Activated naive CD4-positive, alpha-beta T cell treated with anti-CD3 and anti-CD28 coated beads, Interleukin-2, amount 50 U/mL, for 72 hours (primary cell): ENCODE measurements around the gene ZBTB18. TPM values are rescaled to one million over a fixed set of nuclear protein-coding genes. Genes with fewer than 3 reads are reported as not detected.

ENCODE experiments used
- ATAC-seq, 2 donors: fragments of 150-1000 bp; cut with Tn5 transposase; 2 replicates each; pipeline ENCODE4 v1.10.0; 2021; ENCODE audit warnings: mild to moderate bottlenecking in 2 of 2, moderate library complexity in 2 of 2
- DNase-seq, 2 donors: peaks; one replicate each; pipeline ENCODE4 v3.0.0; 2021 to 2022; ENCODE audit warnings: low spot score in 2 of 2
- H3K27ac Mint-ChIP-seq, 2 donors: one replicate each; pipeline ENCODE4 v1.8.0; 2022; ENCODE audit warnings: mild to moderate bottlenecking in 2 of 2, mixed read lengths in 2 of 2
- H3K36me3 Mint-ChIP-seq, 2 donors: one replicate each; pipeline ENCODE4 v1.8.0; 2022; ENCODE audit warnings: mixed read lengths in 2 of 2
- H3K9me3 Mint-ChIP-seq, 2 donors: one replicate each; pipeline ENCODE4 v1.8.0; 2022; ENCODE audit warnings: mixed read lengths in 2 of 2
- total RNA-seq, 2 donors: library from RNA; stranded (reverse); gene quantifications; one replicate each; pipeline ENCODE4 v1.2.3, GENCODE V29; 2022

ZBTB18 gene
- total RNA-seq, 2 donors from 2014 or later, result 5.2 to 17.4 TPM

- peak; percentile 33 to 38 for ATAC-seq
- H3K27ac Mint-ChIP-seq, result no peak overlapping the region
- peaks cover 0 to 4% of the 10 kb centered on the region in 2 donors for H3K9me3 Mint-ChIP-seq
- DNase-seq, result no peak
- no peaks in the 10 kb centered on the region for H3K36me3 Mint-ChIP-seq
Measured at GRCh38 chr1:244067893-244068292, 16.8 kb downstream of the ZBTB18 start.

- Mint-ChIP-seq H3K9me3 (peaks cover 0 to 4% of the 10 kb centered on the region in 2 donors), H3K36me3 (no peaks in the 10 kb centered on the region), H3K27ac (no peak overlapping the region)
- ATAC-seq (no peak), DNase-seq (no peak)
Measured at GRCh38 chr1:244068567-244068966, 17.5 kb downstream of the ZBTB18 start.

- peaks cover 0 to 4% of the 10 kb centered on the region in 2 donors for H3K9me3 Mint-ChIP-seq
- H3K36me3 Mint-ChIP-seq, result peaks cover 0 to 1% of the 10 kb centered on the region in 2 donors
- ATAC-seq (no peak), DNase-seq (no peak)
- no peak overlapping the region for H3K27ac Mint-ChIP-seq
Measured at GRCh38 chr1:244069326-244069898, 18.3 kb downstream of the ZBTB18 start.

DNA sequence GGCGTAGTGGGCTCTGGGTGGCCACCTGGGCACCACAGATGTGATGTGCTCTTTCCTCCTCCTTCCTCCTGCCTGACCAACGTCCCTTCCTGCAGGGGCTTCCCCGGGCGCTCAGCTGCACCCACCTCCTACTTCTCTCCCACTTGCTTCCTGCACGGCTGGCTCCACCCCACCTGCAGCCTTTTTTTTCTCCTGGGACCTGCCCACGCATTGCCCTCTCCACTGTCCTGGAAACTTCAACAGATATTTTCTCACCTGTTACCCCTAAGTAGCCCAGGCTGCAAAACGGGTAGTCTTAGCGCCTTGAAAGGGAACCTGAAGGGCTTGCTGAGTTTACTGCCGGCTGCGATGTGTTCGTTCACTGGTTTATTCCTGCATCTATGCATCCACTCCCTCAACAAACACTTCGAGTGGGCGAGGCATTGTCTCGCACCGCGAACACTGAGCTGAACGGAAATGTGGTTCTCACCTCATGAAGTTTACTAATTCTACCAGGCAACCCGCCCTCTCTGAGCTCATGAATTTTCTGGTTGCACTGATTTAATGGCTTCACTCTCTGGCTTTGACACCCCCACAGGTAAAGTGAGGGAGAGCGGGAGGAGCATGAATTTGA, 23.6 kb downstream of the ZBTB18 start:
- peak; percentile 78 to 92 for ATAC-seq
- H3K27ac Mint-ChIP-seq, result peak overlapping the region in 1 of 2 donors; percentile 20
- DNase-seq, result peak in 1 of 2 donors; percentile 32
- peaks cover 0 to 4% of the 10 kb centered on the region in 2 donors for H3K9me3 Mint-ChIP-seq
- H3K36me3 Mint-ChIP-seq, result peaks cover 0 to 6% of the 10 kb centered on the region in 2 donors

- ATAC-seq (peak in 1 of 2 donors; percentile 39), DNase-seq (no peak)
- peaks cover 0 to 6% of the 10 kb centered on the region in 2 donors for H3K36me3 Mint-ChIP-seq
- H3K9me3 Mint-ChIP-seq, result no peaks in the 10 kb centered on the region
- no peak overlapping the region for H3K27ac Mint-ChIP-seq
Measured at GRCh38 chr1:244075247-244075722, 24.2 kb downstream of the ZBTB18 start.

GRCh38 chr1:244076740-244077139, 25.7 kb downstream of the ZBTB18 start:
- Mint-ChIP-seq H3K36me3 (peaks cover 0 to 6% of the 10 kb centered on the region in 2 donors), H3K9me3 (no peaks in the 10 kb centered on the region), H3K27ac (no peak overlapping the region)
- DNase-seq, result no peak
- ATAC-seq, result no peak

DNA sequence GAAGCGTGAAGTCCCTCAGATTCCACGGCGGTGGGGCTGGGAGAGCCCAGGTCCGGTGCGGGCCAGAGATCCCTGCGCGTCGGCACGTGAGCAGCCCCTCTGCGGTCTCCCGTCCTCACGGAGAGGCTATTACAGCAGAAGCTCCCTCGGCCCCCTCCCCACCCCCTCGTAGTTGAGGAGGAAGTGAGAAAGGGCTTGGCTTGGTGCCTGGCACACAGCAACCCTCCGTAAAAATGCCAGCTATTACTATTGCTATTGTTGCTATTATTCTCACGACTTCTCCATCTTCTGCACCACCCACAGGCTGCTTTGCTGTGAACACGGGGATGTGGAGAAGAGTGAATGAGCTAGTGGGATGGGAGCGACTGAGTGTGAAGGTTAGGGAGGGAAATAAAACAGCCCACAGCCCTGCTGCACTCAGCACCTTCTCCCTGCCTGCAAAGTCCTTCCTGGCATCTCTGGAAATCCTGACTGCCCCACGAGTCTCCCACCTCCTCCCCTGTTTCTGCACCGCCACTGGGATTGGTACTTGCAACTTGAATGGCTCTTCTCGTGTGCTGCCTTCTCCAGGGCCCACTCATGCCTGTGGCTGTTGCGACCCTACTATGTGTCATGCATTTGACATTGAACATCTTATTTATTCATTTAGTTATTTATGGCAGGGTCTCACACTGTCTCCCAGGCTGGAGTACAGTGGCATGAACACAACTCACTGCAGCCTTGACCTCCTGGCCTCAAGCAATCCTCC, 26.6 kb downstream of the ZBTB18 start:
- no peak for DNase-seq

GRCh38 chr1:244080343-244080929, 29.4 kb downstream of the ZBTB18 start:
- no peak overlapping the region for H3K27ac Mint-ChIP-seq

More for the DNA sequence above, 26.6 kb downstream of the ZBTB18 start:
- H3K36me3 Mint-ChIP-seq, result peaks cover 0 to 6% of the 10 kb centered on the region in 2 donors
- H3K9me3 Mint-ChIP-seq, result no peaks in the 10 kb centered on the region
- no peak overlapping the region for H3K27ac Mint-ChIP-seq
- ATAC-seq, result no peak

DNA sequence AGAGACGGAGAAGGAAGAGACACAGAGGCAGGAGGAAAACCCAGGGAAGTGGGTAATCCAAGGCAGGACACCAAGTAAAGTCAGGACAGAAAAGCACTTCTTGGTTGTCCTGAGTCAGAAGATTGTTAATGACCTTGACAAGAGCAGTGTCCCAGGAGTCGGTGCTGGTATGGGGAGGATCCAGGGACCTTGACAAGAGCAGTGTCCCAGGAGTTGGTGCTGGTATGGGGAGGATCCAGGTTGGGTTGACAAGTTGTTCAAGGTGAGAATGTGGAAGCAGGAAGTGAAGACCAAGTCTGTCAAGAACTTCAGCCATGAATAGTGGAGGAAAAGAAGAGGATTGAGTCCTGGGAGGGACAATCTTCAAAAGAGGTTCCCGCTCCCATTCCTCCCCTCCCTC, 31.9 kb downstream of the ZBTB18 start:
- DNase-seq (no peak), ATAC-seq (no peak)
- Mint-ChIP-seq H3K36me3 (no peaks in the 10 kb centered on the region), H3K27ac (no peak overlapping the region), H3K9me3 (peaks cover 0 to 8% of the 10 kb centered on the region in 2 donors)

More at GRCh38 chr1:244080343-244080929, 29.4 kb downstream of the ZBTB18 start:
- H3K36me3 Mint-ChIP-seq, result no peaks in the 10 kb centered on the region
- DNase-seq (no peak), ATAC-seq (no peak)
- no peaks in the 10 kb centered on the region for H3K9me3 Mint-ChIP-seq

DNA sequence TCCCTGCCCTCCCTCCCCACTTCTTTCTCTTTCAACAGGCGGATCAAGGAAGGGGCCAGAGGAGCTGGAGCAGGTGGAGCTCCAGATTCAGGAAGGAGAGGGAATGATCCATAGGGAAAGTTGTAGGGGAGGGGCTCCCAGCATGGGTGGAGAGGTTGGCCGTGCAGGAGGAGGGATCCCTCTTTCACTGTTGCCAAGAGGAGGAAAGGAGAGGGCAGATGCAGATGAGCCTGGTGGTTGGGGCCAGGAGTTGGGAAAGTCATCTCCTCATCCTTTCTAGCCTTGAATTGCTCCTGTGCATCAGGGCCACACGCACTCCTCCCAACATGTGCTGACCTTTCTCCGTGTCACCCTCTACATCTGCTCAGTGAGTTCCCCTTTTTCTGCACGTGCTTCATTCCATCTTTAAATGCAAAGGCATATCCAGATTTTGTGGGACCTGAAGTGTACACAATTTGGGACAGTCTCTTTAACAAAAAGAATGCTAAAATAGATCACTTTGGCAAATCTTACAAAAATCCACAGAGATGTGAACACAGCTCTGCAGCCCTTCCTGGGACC, 32.4 kb downstream of the ZBTB18 start:
- no peak overlapping the region for H3K27ac Mint-ChIP-seq
- no peak for ATAC-seq
- no peak for DNase-seq
- H3K9me3 Mint-ChIP-seq, result peaks cover 0 to 8% of the 10 kb centered on the region in 2 donors
- no peaks in the 10 kb centered on the region for H3K36me3 Mint-ChIP-seq

DNA sequence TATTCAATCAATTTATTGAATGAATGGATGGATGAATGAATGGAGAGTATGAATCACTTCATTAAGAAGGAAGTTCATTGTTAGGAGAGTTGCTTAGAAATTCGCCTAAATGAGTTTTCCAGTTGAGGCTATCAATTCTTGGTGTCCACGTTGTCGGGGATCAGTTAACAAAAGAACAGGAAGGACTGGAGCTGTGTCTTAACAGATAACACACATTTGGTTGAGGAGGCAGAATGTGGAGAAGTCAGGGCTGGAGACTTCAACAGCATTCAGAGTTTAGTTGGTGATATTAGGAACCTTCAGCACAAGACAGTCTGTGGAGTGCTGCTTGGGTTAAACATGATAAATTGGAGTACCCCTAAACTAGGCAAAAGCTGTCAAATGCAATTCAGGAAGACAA, 33.7 kb downstream of the ZBTB18 start:
- DNase-seq, result no peak
- no peaks in the 10 kb centered on the region for H3K36me3 Mint-ChIP-seq
- H3K9me3 Mint-ChIP-seq, result peaks cover 0 to 8% of the 10 kb centered on the region in 2 donors
- ATAC-seq, result no peak
- peak overlapping the region in 1 of 2 donors; percentile 12 for H3K27ac Mint-ChIP-seq

DNA sequence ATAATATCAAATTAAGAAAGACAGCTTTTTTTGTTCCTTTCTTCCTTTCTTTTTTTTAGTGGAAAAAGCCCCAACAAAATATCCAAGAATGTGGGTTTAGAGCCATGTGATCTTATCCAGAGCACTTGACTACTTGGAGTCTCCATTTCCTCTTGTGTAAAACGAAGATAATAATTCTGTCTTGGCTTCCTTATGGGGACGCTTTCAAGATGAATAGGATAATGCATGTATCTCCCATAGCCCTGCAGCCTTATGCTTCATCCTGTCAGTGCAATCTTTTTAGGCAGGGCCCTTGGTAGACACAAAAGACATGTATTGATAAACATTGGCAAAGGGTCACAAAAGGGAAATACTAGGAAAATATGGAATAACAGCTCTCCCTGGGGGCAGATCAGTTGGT, 34.8 kb downstream of the ZBTB18 start:
- Mint-ChIP-seq H3K9me3 (peaks cover 0 to 8% of the 10 kb centered on the region in 2 donors), H3K27ac (no peak overlapping the region), H3K36me3 (no peaks in the 10 kb centered on the region)
- no peak for ATAC-seq
- no peak for DNase-seq

DNA sequence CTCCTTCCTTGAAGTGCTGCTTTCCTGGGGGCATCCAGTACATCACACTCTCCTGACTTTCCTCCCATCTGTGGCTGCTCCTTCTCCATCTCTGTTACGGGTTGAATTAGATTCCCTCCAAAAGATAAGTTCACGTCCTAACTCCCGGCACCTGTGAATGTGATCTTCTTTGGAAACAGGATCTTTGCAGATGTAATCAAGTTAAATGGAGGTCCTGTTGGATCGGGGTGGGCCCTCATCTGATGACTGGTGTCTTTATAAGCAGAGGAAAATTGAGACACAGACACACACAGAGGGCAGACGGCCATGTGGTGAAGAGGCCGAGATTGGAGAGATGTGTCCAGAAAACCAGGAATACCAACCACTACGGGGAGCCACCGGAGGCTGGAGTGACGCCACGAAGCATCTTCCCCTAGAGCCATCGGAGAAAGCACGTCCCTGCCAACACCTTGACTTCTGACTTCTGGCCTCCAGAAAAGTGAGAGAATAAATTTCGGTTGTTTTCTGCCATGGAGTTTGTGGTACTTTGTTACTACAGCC, 36.0 kb downstream of the ZBTB18 start:
- H3K27ac Mint-ChIP-seq, result no peak overlapping the region
- peaks cover 0 to 8% of the 10 kb centered on the region in 2 donors for H3K9me3 Mint-ChIP-seq
- ATAC-seq, result no peak
- no peak for DNase-seq
- no peaks in the 10 kb centered on the region for H3K36me3 Mint-ChIP-seq

GRCh38 chr1:244087611-244088010, 36.5 kb downstream of the ZBTB18 start:
- DNase-seq, result no peak
- H3K36me3 Mint-ChIP-seq, result no peaks in the 10 kb centered on the region
- H3K9me3 Mint-ChIP-seq, result peaks cover 0 to 8% of the 10 kb centered on the region in 2 donors
- H3K27ac Mint-ChIP-seq, result peak overlapping the region in 1 of 2 donors; percentile 45
- ATAC-seq, result no peak

DNA sequence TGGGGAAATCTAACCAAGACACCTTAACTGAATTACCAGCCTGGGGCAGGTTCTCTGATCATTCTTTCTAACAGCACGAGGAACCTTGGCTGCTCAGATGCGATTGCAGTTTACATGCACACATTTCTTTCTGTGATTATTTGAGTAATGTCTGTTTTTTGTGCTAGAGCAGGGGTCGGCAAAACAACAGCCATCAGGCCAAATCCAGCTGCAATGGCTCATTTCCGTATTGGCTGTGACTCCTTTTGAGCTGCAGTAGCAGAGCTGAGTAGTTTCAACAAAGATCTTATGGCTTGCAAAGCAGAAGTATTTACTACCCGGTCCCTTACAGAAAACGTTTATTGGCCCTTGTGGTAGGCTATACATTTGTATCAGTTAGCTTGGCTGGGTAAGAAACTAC, 37.1 kb downstream of the ZBTB18 start:
- no peak overlapping the region for H3K27ac Mint-ChIP-seq

DNA sequence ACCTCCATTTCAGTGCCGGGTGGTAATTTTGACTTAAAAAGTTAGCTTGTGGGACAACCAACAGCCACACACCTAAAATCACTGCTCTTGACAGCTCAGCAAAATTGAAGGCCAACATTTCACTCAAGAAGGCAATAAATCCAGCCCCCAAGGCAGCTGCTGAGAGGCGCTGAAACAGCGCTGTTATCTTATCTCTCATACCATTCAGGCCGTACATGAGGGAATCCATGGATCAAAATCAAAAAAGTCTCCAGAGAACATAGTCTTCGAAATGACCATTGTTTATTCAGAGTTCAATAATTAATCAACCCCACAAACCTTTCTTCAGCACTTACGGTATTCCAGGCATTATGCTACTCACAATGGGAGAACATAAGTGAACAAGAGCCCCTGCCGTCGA, 38.5 kb downstream of the ZBTB18 start:
- peaks cover 0 to 8% of the 10 kb centered on the region in 2 donors for H3K9me3 Mint-ChIP-seq
- H3K27ac Mint-ChIP-seq, result no peak overlapping the region
- DNase-seq (no peak), ATAC-seq (no peak)
- no peaks in the 10 kb centered on the region for H3K36me3 Mint-ChIP-seq

More for the DNA sequence above, 37.1 kb downstream of the ZBTB18 start:
- H3K9me3 Mint-ChIP-seq, result peaks cover 0 to 8% of the 10 kb centered on the region in 2 donors
- no peak for DNase-seq
- no peak for ATAC-seq
- H3K36me3 Mint-ChIP-seq, result no peaks in the 10 kb centered on the region
